GM06990 (cell line): ENCODE measurements around the gene PLEKHH3.
A peak's percentile ranks its signal among the peaks of the same experiment; 100 is the strongest.
"Not testable (repeated sequence)": the region's sequence is repeated elsewhere in the genome, so short reads cannot be mapped to it uniquely, and the experiment has no call there.

Experiments
- DNase-seq: peaks from one replicate; pipeline ENCODE4 v3.0.0-alpha.2; 2011; ENCODE audit not compliant: insufficient read length; ENCODE audit errors: extremely low read depth
- H3K27me3 ChIP-seq: replicated peaks from 2 replicates; pipeline ENCODE4 v1.6.0; 2011; ENCODE audit warnings: low read length; ENCODE audit not compliant: control insufficient read depth, insufficient read depth
- H3K36me3 ChIP-seq: 2 replicates; pipeline ENCODE4 v1.5.1; 2011; ENCODE audit warnings: low read length; ENCODE audit not compliant: control insufficient read depth, insufficient read depth
- H3K4me3 ChIP-seq: replicated peaks from 2 replicates; pipeline ENCODE4 v1.5.1; 2011; ENCODE audit warnings: low read depth, mild to moderate bottlenecking, control low read depth, low read length
- CTCF ChIP-seq: IDR thresholded peaks from 2 replicates; pipeline ENCODE4 v1.5.1; 2011; ENCODE audit warnings: low read length, control low read depth, mild to moderate bottlenecking, inconsistent platforms; ENCODE audit not compliant: insufficient read depth, poor library complexity, severe bottlenecking

PLEKHH3 gene

GRCh38 chr17:42623271-42623670 lies 53.5 kb downstream of the PLEKHH3 start:
- no peak for DNase-seq
- Histone ChIP-seq H3K36me3 (no peaks in the 10 kb centered on the region), H3K4me3 (no peak overlapping the region), H3K27me3 (no peaks in the 10 kb centered on the region)
- TF ChIP-seq CTCF = no peak

GRCh38 chr17:42621987-42622386 lies 54.8 kb downstream of the PLEKHH3 start:
- H3K36me3 ChIP-seq, DNase-seq, H3K27me3 ChIP-seq, H3K4me3 ChIP-seq: not testable (repeated sequence)

- peak; percentile 78 for DNase-seq
Measured at GRCh38 chr17:42618442-42619150, 58.2 kb downstream of the PLEKHH3 start.

GRCh38 chr17:42617956-42618431 lies 58.8 kb downstream of the PLEKHH3 start:
- no peaks in the 10 kb centered on the region for H3K27me3 ChIP-seq
- H3K36me3 ChIP-seq = peaks cover 18% of the 10 kb centered on the region
- peak overlapping the region; percentile 4 for H3K4me3 ChIP-seq
- TF ChIP-seq CTCF = no peak
- peak; percentile 64 for DNase-seq

More at GRCh38 chr17:42618442-42619150, 58.2 kb downstream of the PLEKHH3 start:
- no peaks in the 10 kb centered on the region for H3K27me3 ChIP-seq
- H3K36me3 ChIP-seq = peaks cover 16% of the 10 kb centered on the region
- peak; percentile 61 for TF ChIP-seq CTCF
- peak overlapping the region; percentile 4 for H3K4me3 ChIP-seq
